Measurements from ENCODE around the gene ADAM22.

DNA sequence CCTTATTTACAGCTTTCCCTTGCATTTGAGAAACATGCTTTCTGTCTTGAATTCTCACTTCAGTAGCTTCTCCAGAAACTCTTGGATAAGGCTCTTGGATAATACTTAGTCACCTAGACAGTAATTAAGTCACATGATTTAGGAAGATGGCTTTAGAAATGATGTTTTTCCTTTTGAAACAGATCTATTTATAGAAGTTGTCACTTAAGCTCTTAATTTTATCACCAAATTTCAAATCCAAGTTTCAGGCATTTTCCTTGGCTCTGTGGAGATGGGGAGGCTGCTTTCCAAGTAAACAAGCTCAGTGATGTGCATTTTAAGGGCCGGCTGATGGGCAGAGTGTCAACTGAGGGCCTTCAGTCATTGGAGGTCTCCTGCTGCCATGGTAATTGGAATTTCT lies 155.5 kb downstream of the ADAM22 start:
- TF ChIP-seq, protein P1, sequence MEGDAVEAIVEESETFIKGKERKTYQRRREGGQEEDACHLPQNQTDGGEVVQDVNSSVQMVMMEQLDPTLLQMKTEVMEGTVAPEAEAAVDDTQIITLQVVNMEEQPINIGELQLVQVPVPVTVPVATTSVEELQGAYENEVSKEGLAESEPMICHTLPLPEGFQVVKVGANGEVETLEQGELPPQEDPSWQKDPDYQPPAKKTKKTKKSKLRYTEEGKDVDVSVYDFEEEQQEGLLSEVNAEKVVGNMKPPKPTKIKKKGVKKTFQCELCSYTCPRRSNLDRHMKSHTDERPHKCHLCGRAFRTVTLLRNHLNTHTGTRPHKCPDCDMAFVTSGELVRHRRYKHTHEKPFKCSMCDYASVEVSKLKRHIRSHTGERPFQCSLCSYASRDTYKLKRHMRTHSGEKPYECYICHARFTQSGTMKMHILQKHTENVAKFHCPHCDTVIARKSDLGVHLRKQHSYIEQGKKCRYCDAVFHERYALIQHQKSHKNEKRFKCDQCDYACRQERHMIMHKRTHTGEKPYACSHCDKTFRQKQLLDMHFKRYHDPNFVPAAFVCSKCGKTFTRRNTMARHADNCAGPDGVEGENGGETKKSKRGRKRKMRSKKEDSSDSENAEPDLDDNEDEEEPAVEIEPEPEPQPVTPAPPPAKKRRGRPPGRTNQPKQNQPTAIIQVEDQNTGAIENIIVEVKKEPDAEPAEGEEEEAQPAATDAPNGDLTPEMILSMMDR (IDR thresholded peaks at IDR 0.05; ENCODE audit: poor library complexity, severe bottlenecking) = no peak
- TF ChIP-seq EZH2 (IDR thresholded peaks at IDR 0.05; ENCODE audit: borderline replicate concordance, insufficient read depth, low read length, poor library complexity, severe bottlenecking) (no peak), MXI1 (conservative IDR thresholded peaks at IDR 0.05; ENCODE audit: poor library complexity, severe bottlenecking) (no peak), RAD21 (conservative IDR thresholded peaks at IDR 0.05) (no peak), EP300 (conservative IDR thresholded peaks at IDR 0.05; ENCODE audit: poor library complexity, severe bottlenecking) (no peak), TAF1 (IDR thresholded peaks at IDR 0.05; ENCODE audit: low read depth) (no peak), POLR2AphosphoS5 (IDR thresholded peaks at IDR 0.05) (no peak)
